ENCODE data around the gene VARS2. TPM values are rescaled to one million over a fixed set of nuclear protein-coding genes. Genes with fewer than 3 reads are reported as not detected.

VARS2 gene
- total RNA-seq = 26.1 and 43.4 TPM in 2 replicates

GRCh38 chr6:30914076-30914853 lies at the start of gene VARS2:
Gene VARS2, plus strand, starts transcription at chr6:30914238. Its CDS starts 599 bp downstream, at chr6:30914837.

GRCh38 chr6:30883685-30884520 lies 30.1 kb upstream of the VARS2 start, which contains the start of gene DDR1:
Gene DDR1, plus strand, starts transcription at chr6:30884519. Its CDS starts 4,211 bp downstream, at chr6:30888730.

GRCh38 chr6:30907758-30908591 lies 6.1 kb upstream of the VARS2 start, which contains the start of gene GTF2H4:
Gene GTF2H4, plus strand, starts transcription at chr6:30908207.

GRCh38 chr6:30931969-30932645 lies 18.1 kb downstream of the VARS2 start, which contains the start of gene SFTA2:
Gene SFTA2, minus strand, starts transcription at chr6:30932170. Its CDS starts 74 bp downstream, at chr6:30932096.

GRCh38 chr6:30940361-30940986 lies 26.4 kb downstream of the VARS2 start, which contains the start of gene MUCL3:
Gene MUCL3, plus strand, starts transcription at chr6:30940973. Its CDS starts 27 bp downstream, at chr6:30941000.

Other genes starting within 250 kb of the VARS2 start
- gene DHX16, start 241.2 kb upstream of the VARS2 start, total RNA-seq = 23.3 and 33.4 TPM in 2 replicates
- gene PPP1R18, start 227.6 kb upstream of the VARS2 start, total RNA-seq = 60.1 and 75.4 TPM in 2 replicates
- 17.7 and 26.2 TPM in 2 replicates for gene NRM, start 223.3 kb upstream of the VARS2 start, total RNA-seq
- gene MDC1, start 197.0 kb upstream of the VARS2 start, total RNA-seq = 9.9 and 14.3 TPM in 2 replicates
- gene TUBB, start 193.9 kb upstream of the VARS2 start, total RNA-seq = 856 and 2,016 TPM in 2 replicates
- gene FLOT1, start 171.6 kb upstream of the VARS2 start, total RNA-seq = 127 and 150 TPM in 2 replicates
- 123 and 201 TPM in 2 replicates for gene IER3, start 169.7 kb upstream of the VARS2 start, total RNA-seq
- gene DDR1, start 29.7 kb upstream of the VARS2 start, total RNA-seq = 55.7 and 224 TPM in 2 replicates
- 21.0 and 27.5 TPM in 2 replicates for gene GTF2H4, start 6.0 kb upstream of the VARS2 start, total RNA-seq
- gene SFTA2, start 17.9 kb downstream of the VARS2 start, total RNA-seq = not detected in 2 replicates
- gene MUCL3, start 26.7 kb downstream of the VARS2 start, total RNA-seq = not detected in 2 replicates
- not detected in 2 replicates for gene MUC21, start 69.5 kb downstream of the VARS2 start, total RNA-seq
- gene MUC22, start 96.2 kb downstream of the VARS2 start, total RNA-seq = not detected in 2 replicates
- 0.13 and 2.0 TPM in 2 replicates for gene C6orf15, start 198.3 kb downstream of the VARS2 start, total RNA-seq
- 0.49 and 1.4 TPM in 2 replicates for gene PSORS1C1, start 200.6 kb downstream of the VARS2 start, total RNA-seq
- gene CDSN, start 206.2 kb downstream of the VARS2 start, total RNA-seq = 0.25 TPM in 1 of 2 replicates, not detected in the other
- not detected in 2 replicates for gene PSORS1C2, start 224.8 kb downstream of the VARS2 start, total RNA-seq
- gene CCHCR1, start 243.6 kb downstream of the VARS2 start, total RNA-seq = 20.0 and 26.2 TPM in 2 replicates
- gene TCF19, start 244.4 kb downstream of the VARS2 start, total RNA-seq = 10.9 and 61.3 TPM in 2 replicates